ENCODE results near the gene NT5DC3. TPM values are rescaled to one million over a fixed set of nuclear protein-coding genes. Genes with fewer than 3 reads are reported as not detected.

The NT5DC3 gene
- total and polyA plus RNA-seq, 2 of the 13 experiments (the other 11 are each of a cell fraction or from before 2014, with no cell fraction given), result 3.2 to 6.6 TPM

DNA sequence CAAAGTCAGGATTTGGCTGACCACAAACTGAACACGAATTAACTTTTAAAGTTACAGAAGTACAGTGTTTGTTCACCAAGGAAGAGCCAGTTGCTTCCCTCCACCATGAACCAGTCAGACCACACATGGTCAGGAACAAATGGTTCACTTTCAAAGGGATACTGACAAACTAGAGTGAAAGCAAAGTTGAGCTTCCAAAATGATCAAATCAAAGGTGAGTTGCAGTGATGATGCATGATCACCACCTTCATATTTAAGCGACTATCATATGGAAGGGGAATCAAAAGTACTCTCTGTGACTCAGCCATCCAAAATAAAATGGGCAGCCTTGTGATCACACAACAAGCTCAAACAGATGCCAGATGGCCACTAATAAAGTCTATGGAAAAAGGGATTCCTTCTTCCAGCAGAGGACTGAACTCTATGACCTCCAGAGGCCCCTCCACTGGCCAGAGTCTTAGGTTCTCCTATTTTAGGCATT lies 13.1 kb downstream of the NT5DC3 start (continued):
- no peak for TF ChIP-seq ZNF10 (CRISPR knock-in tag; IDR thresholded peaks at IDR 0.05; ENCODE audit: borderline replicate concordance, low read depth)
- TF ChIP-seq, protein P1, sequence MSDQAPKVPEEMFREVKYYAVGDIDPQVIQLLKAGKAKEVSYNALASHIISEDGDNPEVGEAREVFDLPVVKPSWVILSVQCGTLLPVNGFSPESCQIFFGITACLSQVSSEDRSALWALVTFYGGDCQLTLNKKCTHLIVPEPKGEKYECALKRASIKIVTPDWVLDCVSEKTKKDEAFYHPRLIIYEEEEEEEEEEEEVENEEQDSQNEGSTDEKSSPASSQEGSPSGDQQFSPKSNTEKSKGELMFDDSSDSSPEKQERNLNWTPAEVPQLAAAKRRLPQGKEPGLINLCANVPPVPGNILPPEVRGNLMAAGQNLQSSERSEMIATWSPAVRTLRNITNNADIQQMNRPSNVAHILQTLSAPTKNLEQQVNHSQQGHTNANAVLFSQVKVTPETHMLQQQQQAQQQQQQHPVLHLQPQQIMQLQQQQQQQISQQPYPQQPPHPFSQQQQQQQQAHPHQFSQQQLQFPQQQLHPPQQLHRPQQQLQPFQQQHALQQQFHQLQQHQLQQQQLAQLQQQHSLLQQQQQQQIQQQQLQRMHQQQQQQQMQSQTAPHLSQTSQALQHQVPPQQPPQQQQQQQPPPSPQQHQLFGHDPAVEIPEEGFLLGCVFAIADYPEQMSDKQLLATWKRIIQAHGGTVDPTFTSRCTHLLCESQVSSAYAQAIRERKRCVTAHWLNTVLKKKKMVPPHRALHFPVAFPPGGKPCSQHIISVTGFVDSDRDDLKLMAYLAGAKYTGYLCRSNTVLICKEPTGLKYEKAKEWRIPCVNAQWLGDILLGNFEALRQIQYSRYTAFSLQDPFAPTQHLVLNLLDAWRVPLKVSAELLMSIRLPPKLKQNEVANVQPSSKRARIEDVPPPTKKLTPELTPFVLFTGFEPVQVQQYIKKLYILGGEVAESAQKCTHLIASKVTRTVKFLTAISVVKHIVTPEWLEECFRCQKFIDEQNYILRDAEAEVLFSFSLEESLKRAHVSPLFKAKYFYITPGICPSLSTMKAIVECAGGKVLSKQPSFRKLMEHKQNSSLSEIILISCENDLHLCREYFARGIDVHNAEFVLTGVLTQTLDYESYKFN (CRISPR knock-in tag; conservative IDR thresholded peaks at IDR 0.05), result no peak
- TF ChIP-seq, protein P2, sequence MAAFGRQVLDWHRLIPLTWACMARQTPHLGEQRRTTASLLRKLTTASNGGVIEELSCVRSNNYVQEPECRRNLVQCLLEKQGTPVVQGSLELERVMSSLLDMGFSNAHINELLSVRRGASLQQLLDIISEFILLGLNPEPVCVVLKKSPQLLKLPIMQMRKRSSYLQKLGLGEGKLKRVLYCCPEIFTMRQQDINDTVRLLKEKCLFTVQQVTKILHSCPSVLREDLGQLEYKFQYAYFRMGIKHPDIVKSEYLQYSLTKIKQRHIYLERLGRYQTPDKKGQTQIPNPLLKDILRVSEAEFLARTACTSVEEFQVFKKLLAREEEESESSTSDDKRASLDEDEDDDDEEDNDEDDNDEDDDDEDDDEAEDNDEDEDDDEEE (CRISPR knock-in tag; IDR thresholded peaks at IDR 0.05), result no peak
- TF ChIP-seq DNMT1 (CRISPR knock-in tag; IDR thresholded peaks at IDR 0.05), result no peak
- TF ChIP-seq, protein P3, sequence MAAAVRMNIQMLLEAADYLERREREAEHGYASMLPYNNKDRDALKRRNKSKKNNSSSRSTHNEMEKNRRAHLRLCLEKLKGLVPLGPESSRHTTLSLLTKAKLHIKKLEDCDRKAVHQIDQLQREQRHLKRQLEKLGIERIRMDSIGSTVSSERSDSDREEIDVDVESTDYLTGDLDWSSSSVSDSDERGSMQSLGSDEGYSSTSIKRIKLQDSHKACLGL (CRISPR knock-in tag; IDR thresholded peaks at IDR 0.05), result no peak
- TF ChIP-seq ZSCAN20 (CRISPR knock-in tag; IDR thresholded peaks at IDR 0.05; ENCODE audit: borderline replicate concordance), result no peak
- no peak for TF ChIP-seq ARID2 (CRISPR knock-in tag; IDR thresholded peaks at IDR 0.05; ENCODE audit: borderline replicate concordance)
- no peak for TF ChIP-seq ZNF543 (CRISPR knock-in tag; IDR thresholded peaks at IDR 0.05)

All from HepG2 (cell line).